Kidney glomerular epithelial cell (primary cell): ENCODE data around the gene PDK2.
A peak's percentile ranks its signal among the peaks of the same experiment; 100 is the strongest.

Experiments used
- DNase-seq: peaks from one replicate; lab custom pipeline; 2025; lab: John Stamatoyannopoulos, UW

PDK2 gene

GRCh38 chr17:50135316-50136095 lies 40.4 kb downstream of the PDK2 start:
- DNase-seq, result no peak

- DNase-seq, result no peak
Measured at GRCh38 chr17:50136096-50136687, 41.0 kb downstream of the PDK2 start.

- DNase-seq, result no peak
Measured at GRCh38 chr17:50137042-50137441, 41.9 kb downstream of the PDK2 start.

GRCh38 chr17:50139185-50139783 lies 44.1 kb downstream of the PDK2 start:
- DNase-seq, result no peak

- DNase-seq, result peak; percentile 67
Measured at GRCh38 chr17:50139950-50140885, 45.1 kb downstream of the PDK2 start.

GRCh38 chr17:50141026-50141744 lies 46.0 kb downstream of the PDK2 start:
- no peak for DNase-seq

- no peak for DNase-seq
Measured at GRCh38 chr17:50141745-50142110, 46.6 kb downstream of the PDK2 start.

GRCh38 chr17:50143461-50144176 lies 48.5 kb downstream of the PDK2 start:
- DNase-seq, result no peak

GRCh38 chr17:50144355-50144754 lies 49.2 kb downstream of the PDK2 start:
- DNase-seq, result no peak

GRCh38 chr17:50144845-50145531 lies 49.8 kb downstream of the PDK2 start:
- DNase-seq, result no peak

- no peak for DNase-seq
Measured at GRCh38 chr17:50145532-50146229, 50.5 kb downstream of the PDK2 start.

- no peak for DNase-seq
Measured at GRCh38 chr17:50146230-50146926, 51.2 kb downstream of the PDK2 start.

- no peak for DNase-seq
Measured at GRCh38 chr17:50146927-50147665, 51.9 kb downstream of the PDK2 start.

GRCh38 chr17:50147841-50148225 lies 52.7 kb downstream of the PDK2 start:
- DNase-seq, result no peak

GRCh38 chr17:50148226-50149090 lies 53.3 kb downstream of the PDK2 start:
- DNase-seq, result peak; percentile 30

- DNase-seq, result no peak
Measured at GRCh38 chr17:50149091-50149416, 53.9 kb downstream of the PDK2 start.
